Measurements from ENCODE around the gene KRTAP16-1. TPM values are rescaled to one million over a fixed set of nuclear protein-coding genes. Genes with fewer than 3 reads are reported as not detected.

The KRTAP16-1 gene
- total and polyA plus RNA-seq, 2 of the 13 experiments (the other 11 are each of a cell fraction or from before 2014, with no cell fraction given), result not detected

DNA sequence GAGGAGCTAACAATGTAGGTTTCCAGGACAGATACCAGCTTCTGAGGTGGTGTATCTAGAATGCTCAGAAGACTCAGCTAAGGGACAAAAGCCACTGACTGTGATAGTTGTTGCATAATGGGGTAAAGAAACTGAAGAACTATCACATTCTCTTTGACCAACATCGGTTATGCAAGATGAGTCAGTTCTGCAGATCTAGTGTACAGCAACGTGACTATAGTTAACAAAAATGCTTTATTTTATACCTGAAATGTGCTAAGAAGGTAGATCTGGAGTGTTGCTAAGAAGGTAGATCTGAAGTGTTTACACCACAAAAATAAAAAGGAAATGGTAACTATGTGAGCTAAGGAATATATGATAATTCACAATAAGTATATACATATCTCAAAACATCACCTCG, 41.4 kb downstream of the KRTAP16-1 start (continued):
- TF ChIP-seq NR2C2 (CRISPR knock-in tag; IDR thresholded peaks at IDR 0.05; ENCODE audit: borderline replicate concordance), result no peak
- TF ChIP-seq MYNN (CRISPR knock-in tag; IDR thresholded peaks at IDR 0.05; ENCODE audit: low read depth), result no peak
- TF ChIP-seq, protein P1, sequence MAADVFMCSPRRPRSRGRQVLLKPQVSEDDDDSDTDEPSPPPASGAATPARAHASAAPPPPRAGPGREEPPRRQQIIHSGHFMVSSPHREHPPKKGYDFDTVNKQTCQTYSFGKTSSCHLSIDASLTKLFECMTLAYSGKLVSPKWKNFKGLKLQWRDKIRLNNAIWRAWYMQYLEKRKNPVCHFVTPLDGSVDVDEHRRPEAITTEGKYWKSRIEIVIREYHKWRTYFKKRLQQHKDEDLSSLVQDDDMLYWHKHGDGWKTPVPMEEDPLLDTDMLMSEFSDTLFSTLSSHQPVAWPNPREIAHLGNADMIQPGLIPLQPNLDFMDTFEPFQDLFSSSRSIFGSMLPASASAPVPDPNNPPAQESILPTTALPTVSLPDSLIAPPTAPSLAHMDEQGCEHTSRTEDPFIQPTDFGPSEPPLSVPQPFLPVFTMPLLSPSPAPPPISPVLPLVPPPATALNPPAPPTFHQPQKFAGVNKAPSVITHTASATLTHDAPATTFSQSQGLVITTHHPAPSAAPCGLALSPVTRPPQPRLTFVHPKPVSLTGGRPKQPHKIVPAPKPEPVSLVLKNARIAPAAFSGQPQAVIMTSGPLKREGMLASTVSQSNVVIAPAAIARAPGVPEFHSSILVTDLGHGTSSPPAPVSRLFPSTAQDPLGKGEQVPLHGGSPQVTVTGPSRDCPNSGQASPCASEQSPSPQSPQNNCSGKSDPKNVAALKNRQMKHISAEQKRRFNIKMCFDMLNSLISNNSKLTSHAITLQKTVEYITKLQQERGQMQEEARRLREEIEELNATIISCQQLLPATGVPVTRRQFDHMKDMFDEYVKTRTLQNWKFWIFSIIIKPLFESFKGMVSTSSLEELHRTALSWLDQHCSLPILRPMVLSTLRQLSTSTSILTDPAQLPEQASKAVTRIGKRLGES (CRISPR knock-in tag; IDR thresholded peaks at IDR 0.05; ENCODE audit: borderline replicate concordance), result no peak
- no peak for TF ChIP-seq NFIB (CRISPR knock-in tag; IDR thresholded peaks at IDR 0.05; ENCODE audit: borderline replicate concordance)
- TF ChIP-seq, protein P2, sequence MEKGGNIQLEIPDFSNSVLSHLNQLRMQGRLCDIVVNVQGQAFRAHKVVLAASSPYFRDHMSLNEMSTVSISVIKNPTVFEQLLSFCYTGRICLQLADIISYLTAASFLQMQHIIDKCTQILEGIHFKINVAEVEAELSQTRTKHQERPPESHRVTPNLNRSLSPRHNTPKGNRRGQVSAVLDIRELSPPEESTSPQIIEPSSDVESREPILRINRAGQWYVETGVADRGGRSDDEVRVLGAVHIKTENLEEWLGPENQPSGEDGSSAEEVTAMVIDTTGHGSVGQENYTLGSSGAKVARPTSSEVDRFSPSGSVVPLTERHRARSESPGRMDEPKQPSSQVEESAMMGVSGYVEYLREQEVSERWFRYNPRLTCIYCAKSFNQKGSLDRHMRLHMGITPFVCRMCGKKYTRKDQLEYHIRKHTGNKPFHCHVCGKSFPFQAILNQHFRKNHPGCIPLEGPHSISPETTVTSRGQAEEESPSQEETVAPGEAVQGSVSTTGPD (CRISPR knock-in tag; IDR thresholded peaks at IDR 0.05), result no peak
- no peak for TF ChIP-seq ZNF276 (CRISPR knock-in tag; IDR thresholded peaks at IDR 0.05; ENCODE audit: low read depth)
- TF ChIP-seq ARNT (IDR thresholded peaks at IDR 0.05), result no peak

Data from HepG2 (cell line).